Activated naive CD4-positive, alpha-beta T cell treated with anti-CD3 and anti-CD28 coated beads, Interleukin-2, amount 50 U/mL, for 24 hours (primary cell): Measurements from ENCODE around the gene COPG1.
"Not testable (repeated sequence)": the region's sequence is repeated elsewhere in the genome, so short reads cannot be mapped to it uniquely, and the experiment has no call there.

Experiments
- H3K27ac Mint-ChIP-seq: one replicate; pipeline ENCODE4 v1.8.0; 2021; ENCODE audit warnings: mild to moderate bottlenecking, mixed read lengths
- H3K27me3 Mint-ChIP-seq: one replicate; pipeline ENCODE4 v1.8.0; 2021; ENCODE audit warnings: mixed read lengths
- H3K36me3 Mint-ChIP-seq: one replicate; pipeline ENCODE4 v1.8.0; 2021; ENCODE audit warnings: mixed read lengths
- H3K4me1 Mint-ChIP-seq: one replicate; pipeline ENCODE4 v1.8.0; 2021; ENCODE audit warnings: mixed read lengths
- H3K4me3 Mint-ChIP-seq: one replicate; pipeline ENCODE4 v1.8.0; 2021; ENCODE audit warnings: mild to moderate bottlenecking, mixed read lengths
- H3K9me3 Mint-ChIP-seq: one replicate; pipeline ENCODE4 v1.8.0; 2021; ENCODE audit warnings: mixed read lengths

COPG1 gene

DNA sequence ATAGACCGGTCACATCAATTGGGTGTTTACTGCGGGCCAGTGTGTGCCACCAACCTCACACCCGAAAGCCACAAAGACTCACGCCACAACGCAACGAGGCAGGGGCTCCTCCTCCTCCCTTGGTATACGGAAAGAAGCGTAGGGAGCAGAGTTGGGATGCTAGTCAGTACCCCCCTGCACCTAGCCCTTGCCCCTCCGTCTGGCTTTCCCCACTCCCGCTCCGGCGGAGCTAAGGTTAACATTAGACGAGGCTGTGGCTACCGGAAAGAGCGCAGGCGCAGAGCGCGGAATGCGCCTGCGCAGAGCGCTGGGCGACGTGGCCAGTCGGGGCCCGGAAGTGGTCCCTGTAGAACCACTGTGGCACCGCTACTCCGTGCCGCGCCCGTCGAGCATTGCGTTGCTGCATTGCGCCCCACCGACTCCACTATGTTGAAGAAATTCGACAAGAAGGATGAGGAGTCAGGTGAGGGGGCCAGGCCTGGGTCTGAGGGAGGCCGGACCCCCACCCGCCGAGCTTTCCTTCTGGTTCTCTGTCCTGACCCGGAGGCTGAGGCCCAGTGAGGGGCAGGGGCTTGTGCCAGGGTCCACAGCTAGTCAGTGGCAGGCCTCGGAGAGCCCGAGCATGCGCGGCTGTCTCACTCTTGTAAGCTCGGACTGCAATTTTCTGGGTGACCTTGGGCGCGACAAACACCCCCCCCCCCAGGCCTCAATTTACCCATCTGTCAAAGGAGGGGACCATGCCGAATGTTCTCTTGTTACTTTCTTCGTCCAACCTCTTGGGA is at the start of gene COPG1:
COPG1 (plus strand) TSS at position 323 of the 782 bp plus-strand sequence; CDS start at position 427, 104 bp downstream.
- peak within 1 kb of the TSS; percentile 97 for H3K27ac Mint-ChIP-seq
- H3K9me3 Mint-ChIP-seq: no peaks in the 10 kb centered on the region
- H3K27me3 Mint-ChIP-seq: no peaks in the 10 kb centered on the region
- H3K4me3 Mint-ChIP-seq: peak within 1 kb of the TSS; percentile 94
- peaks cover 5% of the 10 kb centered on the region for H3K36me3 Mint-ChIP-seq
- peaks cover 57% of the 10 kb centered on the region for H3K4me1 Mint-ChIP-seq

- no peaks in the 10 kb centered on the region for H3K27me3 Mint-ChIP-seq
- no peak overlapping the region for H3K27ac Mint-ChIP-seq
- no peak overlapping the region for H3K4me3 Mint-ChIP-seq
- H3K9me3 Mint-ChIP-seq: no peaks in the 10 kb centered on the region
- H3K4me1 Mint-ChIP-seq: no peaks in the 10 kb centered on the region
- no peaks in the 10 kb centered on the region for H3K36me3 Mint-ChIP-seq
These were observed 44.9 kb upstream of the COPG1 start for GRCh38 chr3:129204473-129204872.

GRCh38 chr3:129205109-129205832 is 44.1 kb upstream of the COPG1 start:
- H3K27ac Mint-ChIP-seq: no peak overlapping the region
- H3K9me3 Mint-ChIP-seq: no peaks in the 10 kb centered on the region
- no peaks in the 10 kb centered on the region for H3K4me1 Mint-ChIP-seq
- no peaks in the 10 kb centered on the region for H3K36me3 Mint-ChIP-seq
- H3K4me3 Mint-ChIP-seq: no peak overlapping the region
- no peaks in the 10 kb centered on the region for H3K27me3 Mint-ChIP-seq

GRCh38 chr3:129207479-129207878 is 41.9 kb upstream of the COPG1 start:
- Mint-ChIP-seq H3K27ac (no peak overlapping the region), H3K9me3 (no peaks in the 10 kb centered on the region), H3K36me3 (no peaks in the 10 kb centered on the region), H3K4me1 (no peaks in the 10 kb centered on the region), H3K4me3 (no peak overlapping the region), H3K27me3 (no peaks in the 10 kb centered on the region)

GRCh38 chr3:129211345-129211744 is 38.1 kb upstream of the COPG1 start:
- Mint-ChIP-seq H3K4me1 (no peaks in the 10 kb centered on the region), H3K4me3 (no peak overlapping the region), H3K9me3 (no peaks in the 10 kb centered on the region), H3K36me3 (no peaks in the 10 kb centered on the region), H3K27ac (no peak overlapping the region), H3K27me3 (no peaks in the 10 kb centered on the region)

DNA sequence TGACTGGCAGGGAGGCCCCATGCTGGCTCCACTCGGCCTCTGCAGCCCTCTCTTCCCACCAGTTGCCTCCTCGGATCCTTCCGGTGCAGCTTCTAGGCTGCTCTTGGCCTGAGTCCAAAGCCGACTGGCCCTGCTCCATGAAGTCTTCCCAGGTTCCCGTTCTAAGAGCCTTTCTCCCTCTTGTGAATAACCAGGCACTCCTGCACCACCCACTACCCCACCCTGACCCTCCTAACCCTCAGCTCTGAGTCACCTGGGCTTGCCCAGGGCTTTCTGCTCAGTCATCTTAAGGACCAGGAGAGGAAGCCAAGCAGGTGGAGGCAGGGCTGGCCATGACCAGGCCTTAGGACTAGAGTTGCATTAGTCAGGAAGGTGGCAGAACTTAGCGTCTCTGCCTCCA is 37.6 kb upstream of the COPG1 start:
- Mint-ChIP-seq H3K4me3 (no peak overlapping the region), H3K4me1 (no peaks in the 10 kb centered on the region), H3K9me3 (no peaks in the 10 kb centered on the region), H3K27ac (no peak overlapping the region), H3K27me3 (no peaks in the 10 kb centered on the region), H3K36me3 (no peaks in the 10 kb centered on the region)

DNA sequence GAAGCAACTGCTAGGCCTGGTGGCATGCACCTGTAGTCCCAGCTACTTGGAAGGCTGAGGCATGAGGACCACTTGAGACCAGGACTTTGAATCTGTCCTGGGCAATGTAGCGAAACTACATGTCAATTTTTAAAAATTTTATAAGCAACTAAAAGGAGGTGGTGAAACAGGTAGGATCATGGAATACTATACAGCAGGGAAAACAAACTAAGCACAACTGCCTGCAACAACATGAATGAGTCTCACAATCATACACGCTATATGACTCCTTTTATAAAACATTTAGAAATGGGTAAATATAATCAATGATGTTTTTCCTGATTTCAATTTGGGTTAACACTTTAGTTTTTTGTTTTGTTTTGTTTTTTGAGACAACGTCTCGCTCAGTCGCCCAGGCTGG is 36.2 kb upstream of the COPG1 start:
- Mint-ChIP-seq H3K27ac (no peak overlapping the region), H3K4me1 (no peaks in the 10 kb centered on the region), H3K9me3 (no peaks in the 10 kb centered on the region), H3K27me3 (no peaks in the 10 kb centered on the region), H3K36me3 (no peaks in the 10 kb centered on the region), H3K4me3 (no peak overlapping the region)

GRCh38 chr3:129218742-129219141 is 30.7 kb upstream of the COPG1 start:
- no peaks in the 10 kb centered on the region for H3K9me3 Mint-ChIP-seq
- H3K27ac Mint-ChIP-seq: no peak overlapping the region
- H3K27me3 Mint-ChIP-seq: no peaks in the 10 kb centered on the region
- no peaks in the 10 kb centered on the region for H3K4me1 Mint-ChIP-seq
- no peaks in the 10 kb centered on the region for H3K36me3 Mint-ChIP-seq
- H3K4me3 Mint-ChIP-seq: no peak overlapping the region

GRCh38 chr3:129224387-129224786 is 25.0 kb upstream of the COPG1 start:
- H3K27ac Mint-ChIP-seq, H3K4me3 Mint-ChIP-seq: not testable (repeated sequence)
- H3K4me1 Mint-ChIP-seq: peaks cover 25% of the 10 kb centered on the region

GRCh38 chr3:129224984-129225393 is 24.4 kb upstream of the COPG1 start:
- Mint-ChIP-seq H3K4me1 (peaks cover 26% of the 10 kb centered on the region), H3K9me3 (no peaks in the 10 kb centered on the region), H3K27ac (peak overlapping the region; percentile 30), H3K4me3 (peak overlapping the region; percentile 7), H3K36me3 (no peaks in the 10 kb centered on the region), H3K27me3 (no peaks in the 10 kb centered on the region)

More at GRCh38 chr3:129224387-129224786, 25.0 kb upstream of the COPG1 start:
- H3K36me3 Mint-ChIP-seq, H3K27me3 Mint-ChIP-seq, H3K9me3 Mint-ChIP-seq: not testable (repeated sequence)

GRCh38 chr3:129226374-129226773 is 23.0 kb upstream of the COPG1 start:
- Mint-ChIP-seq H3K4me1 (peaks cover 26% of the 10 kb centered on the region), H3K4me3 (no peak overlapping the region), H3K36me3 (no peaks in the 10 kb centered on the region), H3K9me3 (no peaks in the 10 kb centered on the region), H3K27ac (no peak overlapping the region), H3K27me3 (no peaks in the 10 kb centered on the region)

GRCh38 chr3:129228891-129229585 is 20.4 kb upstream of the COPG1 start:
- peaks cover 31% of the 10 kb centered on the region for H3K4me1 Mint-ChIP-seq

DNA sequence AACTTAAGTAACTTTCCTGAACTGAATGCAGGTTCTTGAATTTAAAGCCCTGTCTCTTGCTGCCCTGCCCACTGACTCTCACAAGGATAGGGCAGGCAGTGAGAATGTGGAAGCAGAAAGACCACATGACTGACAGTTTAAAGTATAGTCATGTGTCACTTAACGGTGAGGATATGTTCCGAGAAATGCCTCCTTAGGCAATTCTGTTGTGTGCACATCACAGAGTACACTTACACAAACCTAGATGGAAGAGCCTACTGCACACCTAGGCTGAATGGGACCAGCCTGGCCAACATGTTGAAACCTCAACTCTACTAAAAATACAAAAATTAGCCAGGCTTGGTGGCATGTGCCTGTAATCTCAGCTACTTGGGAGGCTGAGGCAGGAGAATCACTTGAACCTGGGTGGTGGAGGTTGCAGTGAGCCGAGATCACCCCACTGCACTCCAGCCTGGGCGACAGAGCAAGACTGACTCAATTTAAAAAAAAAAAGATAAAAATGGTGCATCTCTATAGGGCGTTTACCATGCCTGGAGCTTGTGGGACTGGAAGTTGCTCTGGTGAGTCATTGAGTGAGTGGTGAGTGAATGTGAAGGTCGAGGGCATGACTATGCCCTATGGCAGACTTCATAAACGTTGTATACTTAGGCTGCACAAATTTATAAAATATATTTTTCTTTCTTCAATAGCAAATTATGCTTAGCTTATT is 18.9 kb upstream of the COPG1 start:
- H3K4me3 Mint-ChIP-seq: no peak overlapping the region
- no peaks in the 10 kb centered on the region for H3K9me3 Mint-ChIP-seq
- no peaks in the 10 kb centered on the region for H3K36me3 Mint-ChIP-seq
- no peak overlapping the region for H3K27ac Mint-ChIP-seq
- H3K27me3 Mint-ChIP-seq: no peaks in the 10 kb centered on the region
- H3K4me1 Mint-ChIP-seq: peaks cover 26% of the 10 kb centered on the region

More at GRCh38 chr3:129228891-129229585, 20.4 kb upstream of the COPG1 start:
- Mint-ChIP-seq H3K36me3 (no peaks in the 10 kb centered on the region), H3K27me3 (no peaks in the 10 kb centered on the region), H3K4me3 (no peak overlapping the region), H3K9me3 (no peaks in the 10 kb centered on the region), H3K27ac (peak overlapping the region; percentile 26)

GRCh38 chr3:129231331-129232119 is 17.9 kb upstream of the COPG1 start:
- H3K27ac Mint-ChIP-seq: no peak overlapping the region
- peaks cover 20% of the 10 kb centered on the region for H3K4me1 Mint-ChIP-seq
- no peaks in the 10 kb centered on the region for H3K36me3 Mint-ChIP-seq
- H3K27me3 Mint-ChIP-seq: no peaks in the 10 kb centered on the region
- no peaks in the 10 kb centered on the region for H3K9me3 Mint-ChIP-seq
- H3K4me3 Mint-ChIP-seq: no peak overlapping the region

GRCh38 chr3:129233538-129233937 is 15.9 kb upstream of the COPG1 start:
- Mint-ChIP-seq H3K36me3 (no peaks in the 10 kb centered on the region), H3K27me3 (no peaks in the 10 kb centered on the region), H3K27ac (no peak overlapping the region), H3K9me3 (no peaks in the 10 kb centered on the region), H3K4me1 (peaks cover 13% of the 10 kb centered on the region), H3K4me3 (no peak overlapping the region)
